Measurements from ENCODE around the gene SKI. TPM values are rescaled to one million over a fixed set of nuclear protein-coding genes. Genes with fewer than 3 reads are reported as not detected.

Gene SKI
- total RNA-seq, 1 experiment from 2014 or later, result 38.2 TPM

DNA sequence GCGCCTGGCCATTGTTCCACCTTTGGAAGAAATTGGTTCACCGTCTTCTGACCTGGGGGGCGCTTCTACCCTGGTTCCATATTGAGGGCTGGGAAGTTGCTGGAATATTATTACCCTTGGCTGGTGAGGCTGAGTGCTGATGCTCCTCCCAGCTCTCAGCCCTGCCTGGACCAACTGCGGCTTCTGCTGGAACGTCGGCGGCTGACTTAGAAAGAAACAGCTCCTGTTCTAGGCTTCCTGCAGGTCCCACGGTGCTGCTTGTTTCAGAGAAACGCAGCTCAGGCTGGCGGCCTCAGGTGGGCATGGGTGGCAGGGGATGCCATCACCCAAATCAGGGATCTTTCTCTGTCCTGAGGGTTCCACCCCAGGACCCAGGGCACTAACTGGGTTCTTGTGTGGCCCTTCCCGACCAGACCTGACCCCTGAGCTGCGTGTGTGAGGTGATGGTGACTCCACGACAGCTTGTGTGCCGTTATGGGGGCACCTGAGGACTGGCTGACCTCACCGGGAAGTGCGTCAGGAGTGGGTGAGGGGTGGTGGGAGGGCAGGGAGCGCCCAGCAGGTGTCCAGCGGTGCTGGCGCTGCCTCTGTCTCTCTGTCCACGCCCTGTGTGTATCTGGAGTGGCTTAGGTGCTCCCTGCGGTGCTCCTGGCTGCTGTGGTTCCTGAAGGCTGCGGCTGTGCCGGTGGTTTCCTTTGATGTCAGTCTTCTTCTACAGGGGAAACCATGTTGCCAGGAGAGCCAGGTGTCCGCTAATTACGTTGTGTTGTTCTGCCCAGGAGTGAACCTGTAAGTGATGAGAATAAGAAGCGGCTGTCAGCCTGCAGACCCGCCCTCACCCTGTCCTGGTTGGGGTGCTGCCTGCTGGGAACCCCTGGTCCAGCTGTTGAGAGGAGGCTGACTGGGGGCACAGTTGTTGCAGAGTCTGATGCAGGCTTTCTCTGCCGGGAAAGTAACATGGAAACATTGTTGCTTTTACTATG lies 8.9 kb downstream of the SKI start:
- ChIA-PET POLR2A (no interaction called here), CTCF (no interaction called here)
- Mint-ChIP-seq H3K4me3 (ENCODE audit: unreplicated experiment) (no peak overlapping the region), H3K36me3 (ENCODE audit: insufficient read depth, unreplicated experiment) (peaks cover 5% of the 10 kb centered on the region), H3K27ac (ENCODE audit: unreplicated experiment) (no peak overlapping the region), H3K9me3 (ENCODE audit: unreplicated experiment) (no peaks in the 10 kb centered on the region), H3K27me3 (ENCODE audit: insufficient read depth, unreplicated experiment) (no peaks in the 10 kb centered on the region), H3K4me1 (ENCODE audit: low read depth, unreplicated experiment) (peaks cover under 1% of the 10 kb centered on the region)
- Histone ChIP-seq H3K9me3 (no peaks in the 10 kb centered on the region), H3K36me3 (ENCODE audit: control insufficient read depth, insufficient read depth, low read length) (no peaks in the 10 kb centered on the region), H3K4me1 (no peaks in the 10 kb centered on the region), H3K27me3 (replicated peaks; ENCODE audit: control insufficient read depth, insufficient read depth, low read length) (no peaks in the 10 kb centered on the region), H3K4me3 (ENCODE audit: low read depth, low read length) (no peak overlapping the region)
- DNase-seq, result no peak
- TF ChIP-seq, protein P1, sequence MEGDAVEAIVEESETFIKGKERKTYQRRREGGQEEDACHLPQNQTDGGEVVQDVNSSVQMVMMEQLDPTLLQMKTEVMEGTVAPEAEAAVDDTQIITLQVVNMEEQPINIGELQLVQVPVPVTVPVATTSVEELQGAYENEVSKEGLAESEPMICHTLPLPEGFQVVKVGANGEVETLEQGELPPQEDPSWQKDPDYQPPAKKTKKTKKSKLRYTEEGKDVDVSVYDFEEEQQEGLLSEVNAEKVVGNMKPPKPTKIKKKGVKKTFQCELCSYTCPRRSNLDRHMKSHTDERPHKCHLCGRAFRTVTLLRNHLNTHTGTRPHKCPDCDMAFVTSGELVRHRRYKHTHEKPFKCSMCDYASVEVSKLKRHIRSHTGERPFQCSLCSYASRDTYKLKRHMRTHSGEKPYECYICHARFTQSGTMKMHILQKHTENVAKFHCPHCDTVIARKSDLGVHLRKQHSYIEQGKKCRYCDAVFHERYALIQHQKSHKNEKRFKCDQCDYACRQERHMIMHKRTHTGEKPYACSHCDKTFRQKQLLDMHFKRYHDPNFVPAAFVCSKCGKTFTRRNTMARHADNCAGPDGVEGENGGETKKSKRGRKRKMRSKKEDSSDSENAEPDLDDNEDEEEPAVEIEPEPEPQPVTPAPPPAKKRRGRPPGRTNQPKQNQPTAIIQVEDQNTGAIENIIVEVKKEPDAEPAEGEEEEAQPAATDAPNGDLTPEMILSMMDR (IDR thresholded peaks at IDR 0.05; ENCODE audit: insufficient read depth in 1 of 2, low read depth in 1 of 2, low read length in 1 of 2, severe bottlenecking in 1 of 2, unreplicated experiment in 1 of 2), result no peak
- intact Hi-C loops (cut with micrococcal nuclease; ENCODE audit: unreplicated experiment), result no loop called here
- BruUV-seq (replicated peaks), result no TSS peak

DNA sequence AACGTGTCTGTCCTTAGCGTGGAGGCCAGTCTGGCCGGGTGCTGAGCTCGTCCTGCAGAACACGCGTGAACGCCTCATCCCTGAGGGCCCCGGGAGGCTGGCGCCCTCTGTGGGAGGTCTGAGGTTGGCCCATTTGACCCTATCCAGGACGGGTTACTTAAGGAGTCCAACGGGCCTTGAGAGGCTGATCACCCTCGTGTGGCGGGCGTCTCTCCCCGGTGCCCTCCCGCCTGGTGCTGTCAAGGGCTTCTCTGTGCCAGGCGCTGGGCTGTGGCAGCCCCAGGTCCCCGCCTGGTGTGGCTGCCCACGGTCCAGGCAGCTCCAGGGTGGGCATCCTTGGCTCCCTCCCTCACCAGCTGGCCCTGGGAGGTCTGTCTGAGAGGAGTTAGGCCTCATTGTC lies 9.7 kb downstream of the SKI start:
- Histone ChIP-seq H3K9me3 (no peaks in the 10 kb centered on the region), H3K4me1 (no peaks in the 10 kb centered on the region), H3K36me3 (ENCODE audit: control insufficient read depth, insufficient read depth, low read length) (no peaks in the 10 kb centered on the region), H3K27me3 (replicated peaks; ENCODE audit: control insufficient read depth, insufficient read depth, low read length) (no peaks in the 10 kb centered on the region), H3K4me3 (ENCODE audit: low read depth, low read length) (no peak overlapping the region)
- Mint-ChIP-seq H3K9me3 (ENCODE audit: unreplicated experiment) (no peaks in the 10 kb centered on the region), H3K27ac (ENCODE audit: unreplicated experiment) (no peak overlapping the region), H3K4me1 (ENCODE audit: low read depth, unreplicated experiment) (no peaks in the 10 kb centered on the region), H3K4me3 (ENCODE audit: unreplicated experiment) (no peak overlapping the region), H3K27me3 (ENCODE audit: insufficient read depth, unreplicated experiment) (no peaks in the 10 kb centered on the region), H3K36me3 (ENCODE audit: insufficient read depth, unreplicated experiment) (peaks cover 5% of the 10 kb centered on the region)
- CTCF ChIA-PET, result no interaction called here
- POLR2A ChIA-PET, result no interaction called here
- TF ChIP-seq, protein P1 (IDR thresholded peaks at IDR 0.05; ENCODE audit: insufficient read depth in 1 of 2, low read depth in 1 of 2, low read length in 1 of 2, severe bottlenecking in 1 of 2, unreplicated experiment in 1 of 2), result peak in 1 of 2 experiments; percentile 7
- no TSS peak for BruUV-seq (replicated peaks)
- DNase-seq, result no peak
- intact Hi-C loops (cut with micrococcal nuclease; ENCODE audit: unreplicated experiment), result no loop called here

GRCh38 chr1:2238361-2239012 lies 10.4 kb downstream of the SKI start:
- no peak overlapping the region for H3K27ac Mint-ChIP-seq (ENCODE audit: unreplicated experiment)
- CTCF ChIA-PET, result no interaction called here
- Histone ChIP-seq H3K27me3 (replicated peaks; ENCODE audit: control insufficient read depth, insufficient read depth, low read length) (no peaks in the 10 kb centered on the region), H3K4me1 (no peaks in the 10 kb centered on the region), H3K4me3 (ENCODE audit: low read depth, low read length) (no peak overlapping the region), H3K36me3 (ENCODE audit: control insufficient read depth, insufficient read depth, low read length) (no peaks in the 10 kb centered on the region), H3K9me3 (no peaks in the 10 kb centered on the region)
- BruUV-seq (replicated peaks), result no TSS peak
- no peak overlapping the region for H3K4me3 Mint-ChIP-seq (ENCODE audit: unreplicated experiment)
- no peaks in the 10 kb centered on the region for H3K27me3 Mint-ChIP-seq (ENCODE audit: insufficient read depth, unreplicated experiment)
- H3K4me1 Mint-ChIP-seq (ENCODE audit: low read depth, unreplicated experiment), result no peaks in the 10 kb centered on the region
- TF ChIP-seq, protein P1 (IDR thresholded peaks at IDR 0.05; ENCODE audit: insufficient read depth in 1 of 2, low read depth in 1 of 2, low read length in 1 of 2, severe bottlenecking in 1 of 2, unreplicated experiment in 1 of 2), result no peak
- H3K9me3 Mint-ChIP-seq (ENCODE audit: unreplicated experiment), result no peaks in the 10 kb centered on the region
- H3K36me3 Mint-ChIP-seq (ENCODE audit: insufficient read depth, unreplicated experiment), result peaks cover 9% of the 10 kb centered on the region
- POLR2A ChIA-PET, result no interaction called here
- no peak for DNase-seq
- intact Hi-C loops (cut with micrococcal nuclease; ENCODE audit: unreplicated experiment), result no loop called here
